HepG2 (cell line): ENCODE data around the gene CNP. TPM values are rescaled to one million over a fixed set of nuclear protein-coding genes. Genes with fewer than 3 reads are reported as not detected.

Experiments used
- ATM ChIP-seq: fragments of 450-650 bp; IDR thresholded peaks from 2 replicates; pipeline ENCODE4 v1.7.1; 2017; ENCODE audit warnings: mild to moderate bottlenecking, borderline replicate concordance
- GPN1 ChIP-seq: sonication (generic); formaldehyde crosslinking; IDR thresholded peaks from 2 replicates; pipeline ENCODE4 v1.5.1; 2020; ENCODE audit warnings: missing genetic modification reagents, borderline replicate concordance
- KDM6A ChIP-seq: IDR thresholded peaks from 2 replicates; pipeline ENCODE4 v1.6.1; 2016; ENCODE audit warnings: low read depth
- NBN ChIP-seq: fragments of 450-650 bp; conservative IDR thresholded peaks from 2 replicates; pipeline ENCODE4 v1.6.1; 2017
- PAWR ChIP-seq: sonication (generic); formaldehyde crosslinking; IDR thresholded peaks from 2 replicates; pipeline ENCODE4 v1.4.0; 2020; ENCODE audit warnings: missing genetic modification reagents, mild to moderate bottlenecking, borderline replicate concordance
- REST ChIP-seq, 2 experiments: IDR thresholded peaks; 2 replicates each; pipeline ENCODE4 v1.6.1; 2011 to 2012; ENCODE audit warnings: low read length in 2 of 2, borderline replicate concordance in 1 of 2, low read depth in 1 of 2, mild to moderate bottlenecking in 1 of 2, moderate library complexity in 1 of 2
- SALL1 ChIP-seq: sonication (generic); formaldehyde crosslinking; IDR thresholded peaks from 2 replicates; pipeline ENCODE4 v1.8.0; 2022; ENCODE audit warnings: mild to moderate bottlenecking, missing genetic modification reagents
- SKI ChIP-seq: fragments of 450-650 bp; IDR thresholded peaks from one replicate; pipeline ENCODE4 v1.6.1; 2018; ENCODE audit warnings: mild to moderate bottlenecking; ENCODE audit not compliant: partially characterized antibody
- UBTF ChIP-seq: sonication (generic); formaldehyde crosslinking; IDR thresholded peaks from 2 replicates; pipeline ENCODE4 v1.4.0; 2020; ENCODE audit warnings: mild to moderate bottlenecking, missing genetic modification reagents
- ZNF3 ChIP-seq: IDR thresholded peaks from 2 replicates; pipeline ENCODE4 v1.7.0; 2017; ENCODE audit warnings: inconsistent platforms
- ZNF383 ChIP-seq: sonication (generic); formaldehyde crosslinking; IDR thresholded peaks from 2 replicates; pipeline ENCODE4 v1.4.0; 2020; ENCODE audit warnings: missing genetic modification reagents, mild to moderate bottlenecking, borderline replicate concordance
- ZNF609 ChIP-seq: sonication (generic); formaldehyde crosslinking; IDR thresholded peaks from 2 replicates; pipeline ENCODE4 v1.4.0; 2020; ENCODE audit warnings: mild to moderate bottlenecking, missing genetic modification reagents, borderline replicate concordance
- ZNF770 ChIP-seq: sonication (generic); formaldehyde crosslinking; IDR thresholded peaks from 2 replicates; pipeline ENCODE4 v1.5.0; 2020; ENCODE audit warnings: mild to moderate bottlenecking, missing genetic modification reagents
- ZNF773 ChIP-seq: sonication (generic); formaldehyde crosslinking; IDR thresholded peaks from 2 replicates; pipeline ENCODE4 v1.4.0; 2020; ENCODE audit warnings: missing genetic modification reagents, borderline replicate concordance
- polyA plus RNA-seq, 8 experiments: library from polyadenylated mRNA; depleted of rRNA in 3 of 8; stranded (reverse) in 7 of 8; unstranded in 1 of 8; fragments of >200 nt; fragmentation: Illumina TruSeq in 4 of 8; extraction: Trizol in 4 of 8; gene quantifications; 2 replicates each; pipeline versions ENCODE4 v1.2.1 to v1.2.3, GENCODE V29; 2011 to 2016; ENCODE audit warnings: low read depth in 4 of 8, missing spikeins in 1 of 8, mixed read lengths in 1 of 8; ENCODE audit not compliant: insufficient read depth in 1 of 8
- total RNA-seq, 5 experiments: library from RNA; depleted of rRNA; stranded (reverse); fragments of >200 nt; fragmentation: Illumina TruSeq; extraction: Trizol; gene quantifications; 2 replicates each; pipeline ENCODE4 v1.2.3, GENCODE V29; 2016; ENCODE audit warnings: low read depth in 1 of 5

The CNP gene
- total and polyA plus RNA-seq, 2 of the 13 experiments (the other 11 are each of a cell fraction or from before 2014, with no cell fraction given), result 97.2 to 161 TPM

- TF ChIP-seq ZNF609 (peak; percentile 71), GPN1 (CRISPR knock-in tag) (no peak; the same call in 1 of the 2 replicates), ATM (no peak), NBN (no peak), SKI (peak; percentile 38), SALL1 (CRISPR knock-in tag) (peak; percentile 92), UBTF (CRISPR knock-in tag) (peak; percentile 69), KDM6A (CRISPR knock-in tag) (peak; percentile 60; the same call in 1 of the 2 replicates), ZNF383 (peak; percentile 95), REST (IDR thresholded peaks at IDR 0.05; ENCODE audit: borderline replicate concordance in 1 of 2, low read depth in 1 of 2, low read length in 2 of 2) (0 out of 4 replicates have a peak, but pooled peaks of 1 of the 2 experiments have one; percentile 42), ZNF770 (CRISPR knock-in tag) (peak; percentile 73), ZNF773 (CRISPR knock-in tag) (no peak), PAWR (CRISPR knock-in tag) (0 out of 2 replicates have a peak, but pooled peaks have one; percentile 74), ZNF3 (CRISPR knock-in tag) (peak; percentile 97)
Observed at GRCh38 chr17:41930009-41930832, 36.4 kb upstream of the CNP start, which contains the start of gene ODAD4 (continued).
